Caco-2 (cell line): ENCODE data around the gene PACSIN1. TPM values are rescaled to one million over a fixed set of nuclear protein-coding genes. Genes with fewer than 3 reads are reported as not detected.

Experiments used
- BruUV-seq: library from RNA; stranded (reverse); fragments of 400-500 nt; replicated peaks from 2 replicates; lab custom pipeline; 2021; lab: Mats Ljungman, UMichigan
- CTCF ChIA-PET: fragments of 300-600 bp; sonication (Branson Sonifier 250); formaldehyde crosslinking; loops from one replicate; lab custom pipeline; 2022; ENCODE audit warnings: antibody characterized with exemption; lab: Charles Lee
- POLR2A ChIA-PET: fragments of 300-600 bp; sonication (Branson Sonifier 250); formaldehyde crosslinking; loops from one replicate; lab custom pipeline; 2022; ENCODE audit warnings: antibody characterized with exemption; lab: Charles Lee
- DNase-seq, 2 experiments: peaks; one replicate each; pipeline versions ENCODE4 v3.0.0 to v3.0.0-alpha.2; 2020 to 2022
- H3K27me3 ChIP-seq: replicated peaks from 2 replicates; pipeline ENCODE4 v1.6.0; 2011; ENCODE audit warnings: low read length; ENCODE audit not compliant: control insufficient read depth, insufficient read depth
- H3K36me3 ChIP-seq: 2 replicates; pipeline ENCODE4 v1.5.1; 2011; ENCODE audit warnings: low read length; ENCODE audit not compliant: control insufficient read depth, insufficient read depth
- H3K4me1 ChIP-seq: fragments of 250-450 bp; sonication (Bioruptor Pico); 2 replicates; pipeline ENCODE4 v1.5.1; 2020; ENCODE audit warnings: mild to moderate bottlenecking
- H3K4me3 ChIP-seq: 2 replicates; pipeline ENCODE4 v1.5.1; 2011; ENCODE audit warnings: low read depth, mild to moderate bottlenecking, control low read depth, low read length
- H3K9me3 ChIP-seq: fragments of 250-450 bp; sonication (Bioruptor Pico); 2 replicates; pipeline ENCODE4 v1.5.1; 2020; ENCODE audit warnings: mild to moderate bottlenecking, moderate library complexity
- H3K27ac Mint-ChIP-seq: one replicate; pipeline ENCODE4 v1.8.0; 2022; ENCODE audit warnings: mixed read lengths; ENCODE audit not compliant: unreplicated experiment
- H3K27me3 Mint-ChIP-seq: one replicate; pipeline ENCODE4 v1.8.0; 2022; ENCODE audit warnings: mixed read lengths; ENCODE audit not compliant: insufficient read depth, unreplicated experiment
- H3K36me3 Mint-ChIP-seq: one replicate; pipeline ENCODE4 v1.8.0; 2022; ENCODE audit warnings: mild to moderate bottlenecking, mixed read lengths; ENCODE audit not compliant: insufficient read depth, unreplicated experiment
- H3K4me1 Mint-ChIP-seq: one replicate; pipeline ENCODE4 v1.8.0; 2022; ENCODE audit warnings: low read depth, mixed read lengths; ENCODE audit not compliant: unreplicated experiment
- H3K4me3 Mint-ChIP-seq: one replicate; pipeline ENCODE4 v1.8.0; 2022; ENCODE audit warnings: mild to moderate bottlenecking, moderate library complexity, mixed read lengths; ENCODE audit not compliant: unreplicated experiment
- H3K9me3 Mint-ChIP-seq: one replicate; pipeline ENCODE4 v1.8.0; 2022; ENCODE audit warnings: mixed read lengths; ENCODE audit not compliant: unreplicated experiment
- intact Hi-C: fragments of 100-400 bp; cut with micrococcal nuclease; formaldehyde crosslinking; loops from one replicate; pipeline ENCODE4 v1.10.0; 2022; ENCODE audit not compliant: unreplicated experiment
- total RNA-seq: library from RNA; stranded (reverse); gene quantifications from 2 replicates; pipeline ENCODE4 v1.2.3, GENCODE V29; 2022
- TF ChIP-seq, protein P1 (sequence below), 2 experiments: fragments of 200-600 bp in 1 of 2; IDR thresholded peaks; 1 replicate in 1 of 2; 2 replicates in 1 of 2; pipeline versions ENCODE4 v1.5.1 to v1.8.0; 2011 to 2022; ENCODE audit warnings: antibody characterized with exemption in 1 of 2, control low read depth in 1 of 2, inconsistent platforms in 1 of 2, low read depth in 1 of 2, low read length in 1 of 2, mild to moderate bottlenecking in 1 of 2, moderate library complexity in 1 of 2; ENCODE audit not compliant: insufficient read depth in 1 of 2, severe bottlenecking in 1 of 2, unreplicated experiment in 1 of 2

Gene PACSIN1
- total RNA-seq, 1 experiment from 2014 or later, result 3.7 TPM

DNA sequence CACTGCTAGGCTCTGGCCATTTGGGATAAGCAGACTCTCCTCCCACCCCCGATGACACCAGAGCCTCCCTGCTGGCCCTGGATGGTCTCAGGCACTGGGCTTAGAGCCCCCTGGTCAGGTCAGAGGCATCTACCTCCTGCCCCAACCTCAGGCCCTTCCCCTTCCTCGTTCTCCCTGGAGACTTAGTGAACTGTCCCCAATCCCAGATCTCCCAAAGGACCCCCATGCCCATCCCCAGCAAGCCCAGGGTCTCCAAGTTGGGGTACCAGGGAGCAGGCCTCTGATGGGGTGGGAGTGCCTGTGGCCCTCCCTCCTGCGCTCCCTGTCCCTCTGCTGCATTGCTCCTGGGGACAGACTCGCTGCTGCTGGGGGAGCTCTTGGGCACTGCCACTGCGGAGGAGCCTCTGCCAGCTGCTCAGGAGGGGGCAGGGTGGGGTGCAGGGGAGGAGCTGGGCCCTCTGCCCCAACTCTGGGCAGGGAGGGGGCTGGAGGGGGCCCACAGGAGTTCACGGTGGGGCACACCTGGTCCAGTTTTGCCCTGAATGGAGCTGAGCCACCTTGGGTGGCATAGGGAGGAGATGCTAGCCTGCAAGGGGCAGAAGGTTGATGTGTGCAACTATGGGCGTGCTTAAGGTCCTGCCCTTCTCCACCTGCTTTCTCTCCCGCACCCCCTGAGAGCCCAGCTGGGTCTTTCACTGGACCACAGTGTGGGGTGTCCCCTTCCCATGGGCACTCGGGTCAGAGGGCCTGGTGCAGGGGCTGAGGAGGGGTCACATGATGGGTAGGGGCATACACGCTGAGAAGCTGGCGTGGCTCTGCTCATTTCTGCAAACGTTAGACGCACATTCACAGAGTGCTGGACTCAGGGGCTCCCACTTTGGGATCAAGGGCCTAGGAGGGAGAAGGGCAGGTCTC, 49.9 kb downstream of the PACSIN1 start:
- Histone ChIP-seq H3K4me1 (no peaks in the 10 kb centered on the region), H3K9me3 (no peaks in the 10 kb centered on the region), H3K4me3 (no peak overlapping the region), H3K36me3 (no peaks in the 10 kb centered on the region), H3K27me3 (no peaks in the 10 kb centered on the region)
- no peak overlapping the region for H3K27ac Mint-ChIP-seq
- no peak overlapping the region for H3K4me3 Mint-ChIP-seq
- ChIA-PET CTCF (no interaction called here), POLR2A (no interaction called here)
- peaks cover 2% of the 10 kb centered on the region for H3K9me3 Mint-ChIP-seq
- no peaks in the 10 kb centered on the region for H3K27me3 Mint-ChIP-seq
- no peaks in the 10 kb centered on the region for H3K36me3 Mint-ChIP-seq
- no peaks in the 10 kb centered on the region for H3K4me1 Mint-ChIP-seq
- intact Hi-C loops, result no loop called here
- TF ChIP-seq, protein P1, sequence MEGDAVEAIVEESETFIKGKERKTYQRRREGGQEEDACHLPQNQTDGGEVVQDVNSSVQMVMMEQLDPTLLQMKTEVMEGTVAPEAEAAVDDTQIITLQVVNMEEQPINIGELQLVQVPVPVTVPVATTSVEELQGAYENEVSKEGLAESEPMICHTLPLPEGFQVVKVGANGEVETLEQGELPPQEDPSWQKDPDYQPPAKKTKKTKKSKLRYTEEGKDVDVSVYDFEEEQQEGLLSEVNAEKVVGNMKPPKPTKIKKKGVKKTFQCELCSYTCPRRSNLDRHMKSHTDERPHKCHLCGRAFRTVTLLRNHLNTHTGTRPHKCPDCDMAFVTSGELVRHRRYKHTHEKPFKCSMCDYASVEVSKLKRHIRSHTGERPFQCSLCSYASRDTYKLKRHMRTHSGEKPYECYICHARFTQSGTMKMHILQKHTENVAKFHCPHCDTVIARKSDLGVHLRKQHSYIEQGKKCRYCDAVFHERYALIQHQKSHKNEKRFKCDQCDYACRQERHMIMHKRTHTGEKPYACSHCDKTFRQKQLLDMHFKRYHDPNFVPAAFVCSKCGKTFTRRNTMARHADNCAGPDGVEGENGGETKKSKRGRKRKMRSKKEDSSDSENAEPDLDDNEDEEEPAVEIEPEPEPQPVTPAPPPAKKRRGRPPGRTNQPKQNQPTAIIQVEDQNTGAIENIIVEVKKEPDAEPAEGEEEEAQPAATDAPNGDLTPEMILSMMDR (IDR thresholded peaks at IDR 0.05; ENCODE audit: insufficient read depth in 1 of 2, low read depth in 1 of 2, low read length in 1 of 2, severe bottlenecking in 1 of 2, unreplicated experiment in 1 of 2), result no peak
- DNase-seq, result no peak
- BruUV-seq, result no TSS peak

DNA sequence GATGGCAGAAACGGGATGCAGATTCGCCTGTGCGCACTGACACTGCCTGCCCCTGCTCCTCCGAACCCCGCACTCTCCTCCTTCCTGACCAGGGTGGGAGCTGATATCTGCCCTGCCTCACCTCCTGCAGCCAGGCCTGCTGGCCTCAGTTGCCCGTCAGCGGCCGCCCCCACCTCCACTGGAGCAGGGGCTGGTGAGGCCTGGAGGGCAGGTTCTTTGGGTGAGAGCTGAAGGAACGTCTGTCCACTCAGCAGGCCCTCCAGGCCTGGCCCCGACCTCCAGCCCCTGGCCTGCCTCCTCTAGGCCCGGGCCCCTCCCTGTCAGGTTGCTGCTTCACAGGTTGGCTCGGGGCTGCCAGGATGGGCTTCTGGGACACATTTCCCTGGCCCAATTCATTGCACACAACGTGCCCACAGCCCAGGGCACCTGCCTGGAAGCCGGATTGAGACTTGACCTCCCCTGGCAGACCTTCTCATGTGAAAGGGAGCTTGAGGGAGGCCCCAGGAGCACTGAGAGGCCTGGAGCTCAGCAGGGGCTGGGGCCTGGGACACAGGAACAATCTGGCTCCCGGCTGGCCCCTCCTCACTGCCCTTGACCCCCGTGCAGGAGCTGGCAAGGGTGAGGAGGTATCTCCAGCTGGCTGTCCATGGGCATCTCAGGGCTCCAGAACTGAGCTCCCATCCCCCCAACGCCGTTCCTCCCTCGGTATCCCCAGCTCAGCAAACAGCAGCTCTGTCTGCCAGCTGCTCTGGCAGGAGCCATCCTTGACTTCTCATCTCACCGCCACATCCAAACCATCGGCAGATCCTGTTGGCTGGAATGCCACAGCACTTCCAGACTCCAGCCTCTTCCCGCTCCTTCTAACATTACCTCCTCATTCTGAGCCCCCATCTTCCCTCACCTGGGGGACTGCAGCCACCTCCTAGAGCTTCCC, 50.8 kb downstream of the PACSIN1 start:
- Histone ChIP-seq H3K4me3 (no peak overlapping the region), H3K27me3 (no peaks in the 10 kb centered on the region), H3K9me3 (no peaks in the 10 kb centered on the region), H3K36me3 (no peaks in the 10 kb centered on the region), H3K4me1 (no peaks in the 10 kb centered on the region)
- TF ChIP-seq, protein P1 (IDR thresholded peaks at IDR 0.05; ENCODE audit: insufficient read depth in 1 of 2, low read depth in 1 of 2, low read length in 1 of 2, severe bottlenecking in 1 of 2, unreplicated experiment in 1 of 2), result no peak
- Mint-ChIP-seq H3K4me1 (no peaks in the 10 kb centered on the region), H3K4me3 (no peak overlapping the region), H3K27ac (no peak overlapping the region), H3K9me3 (no peaks in the 10 kb centered on the region), H3K36me3 (no peaks in the 10 kb centered on the region), H3K27me3 (no peaks in the 10 kb centered on the region)
- no TSS peak for BruUV-seq
- no peak for DNase-seq
- ChIA-PET POLR2A (no interaction called here), CTCF (no interaction called here)
- intact Hi-C loops, result no loop called here

DNA sequence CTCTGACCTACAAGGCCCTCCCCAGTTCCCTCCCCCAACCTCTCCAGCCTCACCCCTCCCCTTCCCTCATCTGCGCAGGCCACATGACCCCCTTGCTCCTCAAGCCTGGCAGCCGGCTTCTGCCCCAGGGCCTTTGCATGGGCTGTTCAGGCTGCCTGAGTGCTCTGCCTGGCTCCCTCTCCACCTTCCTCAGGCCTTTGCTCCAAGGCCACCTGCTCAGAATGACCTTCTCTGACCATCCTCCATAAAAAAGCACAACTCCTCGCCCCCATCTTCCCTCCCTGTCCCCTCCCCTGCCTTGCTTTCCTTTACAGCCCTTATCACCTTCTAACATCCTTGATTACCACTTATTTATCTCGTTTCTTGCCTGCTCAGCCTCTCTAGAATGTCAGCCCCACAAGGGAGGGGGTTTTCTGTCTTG, 51.6 kb downstream of the PACSIN1 start:
- no peak overlapping the region for H3K27ac Mint-ChIP-seq
- Histone ChIP-seq H3K4me3 (no peak overlapping the region), H3K27me3 (no peaks in the 10 kb centered on the region), H3K36me3 (no peaks in the 10 kb centered on the region), H3K4me1 (no peaks in the 10 kb centered on the region), H3K9me3 (no peaks in the 10 kb centered on the region)
- no TSS peak for BruUV-seq
- intact Hi-C loops, result no loop called here
- H3K9me3 Mint-ChIP-seq, result no peaks in the 10 kb centered on the region
- no peak for DNase-seq
- no peaks in the 10 kb centered on the region for H3K4me1 Mint-ChIP-seq
- H3K36me3 Mint-ChIP-seq, result no peaks in the 10 kb centered on the region
- ChIA-PET CTCF (no interaction called here), POLR2A (no interaction called here)
- TF ChIP-seq, protein P1 (IDR thresholded peaks at IDR 0.05; ENCODE audit: insufficient read depth in 1 of 2, low read depth in 1 of 2, low read length in 1 of 2, severe bottlenecking in 1 of 2, unreplicated experiment in 1 of 2), result no peak
- no peaks in the 10 kb centered on the region for H3K27me3 Mint-ChIP-seq
- H3K4me3 Mint-ChIP-seq, result no peak overlapping the region
